HG03342 (cell line): Measurements from ENCODE around the gene ICE1.
"Not testable (repeated sequence)": the region's sequence is repeated elsewhere in the genome, so short reads cannot be mapped to it uniquely, and the experiment has no call there.

ENCODE experiments used
- ATAC-seq: cut with Tn5 transposase; IDR thresholded peaks from one replicate; pipeline ENCODE4 v1.9.1; 2021; ENCODE audit warnings: mild to moderate bottlenecking, moderate library complexity; ENCODE audit not compliant: unreplicated experiment

The ICE1 gene

GRCh38 chr5:5395093-5395492 is 27.4 kb upstream of the ICE1 start:
- not testable (repeated sequence) for ATAC-seq

DNA sequence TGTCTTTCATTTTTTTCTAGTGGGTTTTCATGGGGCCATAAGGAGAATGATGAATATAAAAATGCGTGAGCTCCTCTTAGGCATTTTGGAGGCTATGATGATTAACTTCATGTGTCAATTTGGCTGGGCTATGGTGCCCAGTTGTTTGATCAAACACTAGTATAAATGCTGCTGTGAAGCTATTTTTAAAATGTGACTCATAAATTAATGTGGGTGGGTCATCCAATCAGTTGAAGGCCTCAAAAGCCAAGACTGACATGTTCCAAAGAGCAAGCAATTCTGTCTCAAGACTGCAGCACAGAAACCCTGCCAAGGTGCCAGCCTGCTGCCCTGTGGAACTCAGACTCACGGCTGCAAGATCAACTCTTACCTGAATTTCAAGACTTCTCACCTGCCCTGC is 24.4 kb upstream of the ICE1 start:
- no peak for ATAC-seq

DNA sequence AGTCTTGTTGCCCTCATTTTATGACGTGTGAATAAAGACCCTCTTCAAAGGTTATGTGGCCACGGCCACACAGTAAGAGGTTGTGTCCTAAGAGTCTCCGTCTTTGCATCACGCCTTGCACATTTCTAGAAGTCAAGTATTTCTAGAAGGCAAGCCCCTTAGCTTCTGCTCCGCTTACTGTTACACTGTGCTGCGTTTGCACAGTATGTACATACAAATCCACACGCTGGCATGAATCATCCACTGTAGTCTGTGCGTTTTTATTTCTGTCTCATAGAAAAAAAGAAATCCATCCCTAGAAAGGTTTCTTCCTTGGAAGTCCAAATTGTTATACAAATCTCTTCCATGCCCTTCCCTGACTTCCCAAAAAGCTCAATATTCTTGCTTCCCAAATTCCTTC is 21.4 kb upstream of the ICE1 start:
- ATAC-seq, result no peak

GRCh38 chr5:5403741-5404140 is 18.7 kb upstream of the ICE1 start:
- no peak for ATAC-seq

GRCh38 chr5:5404381-5404780 is 18.1 kb upstream of the ICE1 start:
- no peak for ATAC-seq

GRCh38 chr5:5405441-5405840 is 17.0 kb upstream of the ICE1 start:
- ATAC-seq, result no peak

DNA sequence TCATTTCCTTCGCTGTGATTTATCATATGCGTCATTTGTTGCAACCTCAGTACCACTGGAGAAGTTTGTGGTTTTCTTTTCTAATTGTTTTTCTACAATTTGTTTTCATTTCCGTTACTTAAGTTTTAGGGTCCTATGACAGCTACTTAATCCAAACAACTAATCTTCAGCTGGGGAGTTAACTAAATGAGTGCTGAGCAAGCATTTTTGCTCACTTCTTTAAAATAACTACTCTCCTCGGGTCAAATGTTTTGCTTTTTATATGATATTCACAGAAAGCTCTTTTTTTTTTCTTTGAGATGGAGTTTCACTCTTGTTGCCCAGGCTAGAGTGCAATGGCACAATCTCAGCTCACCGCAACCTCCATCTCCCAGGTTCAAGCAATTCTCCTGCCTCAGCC is 14.6 kb upstream of the ICE1 start:
- no peak for ATAC-seq

DNA sequence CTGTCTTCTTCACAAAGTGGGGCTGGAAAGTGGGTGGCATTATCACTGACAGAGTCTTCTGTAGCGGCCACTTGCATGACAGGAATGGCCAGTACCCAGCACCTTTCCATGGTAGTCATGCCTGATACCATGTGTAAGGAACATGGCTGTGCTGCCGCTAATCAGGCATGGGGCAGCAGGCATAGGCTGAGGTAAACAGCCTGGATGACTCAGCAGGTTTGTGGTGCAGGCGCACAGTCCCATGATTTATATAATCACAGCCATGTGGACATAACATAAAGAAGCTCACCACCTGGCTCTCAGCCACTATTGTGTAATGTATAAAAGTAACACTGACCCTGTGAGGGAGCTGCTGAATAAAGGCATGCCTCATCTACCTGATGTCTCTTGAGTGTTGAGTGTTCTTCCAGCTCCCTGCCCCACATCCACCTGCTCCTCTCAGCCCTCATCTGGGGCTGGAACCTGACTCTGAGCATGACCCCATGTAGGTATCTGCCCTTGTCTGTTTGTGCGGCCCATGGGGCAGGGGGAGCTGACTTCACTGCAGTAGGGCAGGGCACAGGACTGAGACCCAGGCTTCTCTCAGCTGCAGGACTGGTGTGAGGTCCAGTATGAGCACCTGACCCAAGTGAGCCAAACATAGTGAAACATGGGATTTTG is 13.2 kb upstream of the ICE1 start:
- no peak for ATAC-seq

- not testable (repeated sequence) for ATAC-seq
Observed at GRCh38 chr5:5413856-5414255, 8.6 kb upstream of the ICE1 start.

DNA sequence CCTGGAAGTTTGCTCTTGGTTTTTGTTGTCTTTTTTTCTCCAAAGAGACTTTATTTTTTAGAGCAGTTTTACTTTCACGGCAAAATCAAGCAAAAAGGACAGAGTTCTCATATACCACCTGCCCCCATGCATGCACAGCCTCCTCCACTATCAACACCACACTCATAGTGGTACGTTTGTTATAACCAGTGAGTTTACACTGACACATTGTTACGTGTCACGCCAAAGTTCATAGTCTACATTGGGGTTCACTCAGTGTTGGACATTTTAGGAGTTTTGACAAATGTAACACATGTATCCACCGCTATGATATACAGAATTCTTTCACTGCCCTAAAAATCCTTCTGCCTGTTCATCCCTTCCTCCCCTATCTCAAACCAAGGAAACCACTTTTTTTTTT is 7.5 kb upstream of the ICE1 start:
- no peak for ATAC-seq

GRCh38 chr5:5416733-5417132 is 5.7 kb upstream of the ICE1 start:
- no peak for ATAC-seq

- ATAC-seq, result no peak
Observed at GRCh38 chr5:5418006-5418405, 4.5 kb upstream of the ICE1 start.

DNA sequence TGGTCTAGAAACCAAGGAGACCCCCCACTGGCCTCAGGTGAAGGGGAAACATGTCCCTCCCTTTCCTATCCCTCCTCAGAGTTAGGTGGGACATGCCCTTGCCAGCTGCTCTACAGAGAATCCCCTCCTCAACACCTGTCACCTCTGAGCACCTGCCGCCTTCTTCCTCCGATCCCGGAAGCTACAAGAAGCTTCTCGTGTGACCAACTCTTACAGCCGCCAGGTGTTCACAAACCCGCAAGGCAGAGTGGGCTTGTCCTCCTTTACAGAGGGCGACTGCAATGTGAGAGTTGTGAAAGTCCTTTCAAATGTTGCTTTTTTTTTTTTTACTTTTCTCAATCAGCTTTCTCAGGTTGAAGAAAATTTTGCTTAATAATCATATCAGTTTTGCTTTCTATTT is 3.7 kb upstream of the ICE1 start:
- no peak for ATAC-seq

- no peak for ATAC-seq
Observed at GRCh38 chr5:5419291-5420210, 2.9 kb upstream of the ICE1 start.

- ATAC-seq, result no peak
Observed at GRCh38 chr5:5420251-5420650, 2.2 kb upstream of the ICE1 start.

- ATAC-seq, result peak; percentile 17
Observed at GRCh38 chr5:5421149-5421960, 1.1 kb upstream of the ICE1 start.

DNA sequence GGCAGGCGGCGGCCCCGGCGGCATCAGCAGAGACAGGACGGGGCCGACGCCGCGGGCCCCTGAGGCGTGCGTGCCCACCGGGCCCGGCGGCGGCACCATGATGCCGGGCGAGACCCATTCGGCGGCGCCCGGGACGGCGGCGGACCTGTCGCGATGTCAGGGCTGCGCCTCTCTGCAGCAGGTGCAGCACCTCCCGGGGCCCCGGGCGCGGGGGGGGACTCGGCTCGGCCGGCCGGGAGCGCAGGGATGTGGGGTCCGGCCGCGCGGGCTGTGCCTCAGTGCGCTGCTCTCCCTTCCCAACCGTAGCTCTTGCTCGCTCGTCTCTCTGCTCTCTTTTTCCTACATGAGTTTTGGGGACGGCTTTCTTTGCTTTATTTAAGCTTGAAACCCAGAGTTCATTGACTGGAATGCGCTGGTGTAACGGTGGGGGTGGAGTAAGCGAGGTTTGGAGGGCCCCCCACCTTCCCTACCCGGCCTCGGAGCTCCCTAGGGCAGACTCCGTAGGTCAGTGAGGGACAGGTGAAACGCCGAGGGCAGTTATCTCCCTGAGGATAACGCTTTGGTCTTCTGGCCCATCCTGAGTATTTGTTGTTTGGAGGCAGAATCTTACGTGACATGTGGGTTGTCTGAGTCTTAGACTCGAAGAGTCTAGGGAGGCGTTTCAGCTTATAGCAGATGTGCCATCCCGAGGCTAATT is 490 bp downstream of the ICE1 start:
- peak; percentile 9 for ATAC-seq

DNA sequence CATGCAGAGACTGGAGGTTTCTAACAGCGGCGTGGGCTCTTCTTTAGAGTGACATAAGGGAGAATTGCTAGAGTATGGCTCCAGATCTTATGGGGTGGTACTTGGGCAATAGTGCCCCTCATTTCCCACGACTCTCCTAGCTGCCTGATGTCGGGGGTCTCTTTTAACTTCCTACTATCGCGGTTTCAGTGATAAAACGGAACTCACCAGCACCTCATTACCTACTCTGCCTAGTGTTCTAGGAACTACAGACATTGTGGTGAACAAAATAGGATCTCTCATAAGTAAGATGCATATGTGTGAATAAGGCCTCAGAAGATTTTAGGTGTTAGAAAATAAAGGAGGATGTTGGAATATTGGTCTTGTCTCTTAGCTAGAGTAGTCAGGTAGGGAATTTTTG is 1.1 kb downstream of the ICE1 start:
- no peak for ATAC-seq

DNA sequence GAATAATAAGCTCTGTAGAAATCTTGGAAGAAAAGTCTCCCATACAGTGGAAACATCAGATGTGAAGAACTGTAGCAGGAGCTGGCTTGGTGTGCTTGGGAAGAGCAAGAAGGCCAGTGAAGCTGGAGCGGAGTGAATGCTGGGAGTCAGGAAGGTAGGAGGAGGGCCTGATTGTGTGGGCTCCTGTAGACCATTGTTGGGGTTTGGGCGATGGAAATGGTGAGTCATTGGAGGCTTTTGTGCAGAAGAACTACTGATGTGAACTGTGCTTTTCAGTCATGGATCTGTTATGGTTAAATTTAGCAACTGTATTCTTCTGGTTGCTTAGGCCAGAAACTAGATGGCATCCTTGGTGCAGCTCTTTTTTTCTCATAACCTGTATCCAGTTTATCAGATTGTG is 2.3 kb downstream of the ICE1 start:
- ATAC-seq, result no peak

DNA sequence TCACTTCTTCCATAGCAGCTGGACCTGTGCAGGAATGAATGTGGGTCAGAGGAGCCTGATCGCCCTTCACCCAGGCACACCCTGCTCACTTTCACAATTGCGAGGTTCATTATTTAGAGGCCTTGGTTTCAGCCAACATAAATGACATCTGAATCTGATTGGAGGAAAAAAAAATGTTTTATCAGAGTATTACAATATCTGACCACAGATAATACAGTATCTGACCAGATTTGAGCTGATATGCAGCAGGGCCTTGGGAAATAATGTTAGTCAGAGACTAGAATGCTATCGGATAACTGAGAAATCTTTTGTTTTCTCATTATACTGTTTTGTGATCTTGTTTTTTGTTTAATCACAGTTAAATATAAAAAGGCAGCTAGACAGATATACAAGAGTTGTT is 7.7 kb downstream of the ICE1 start:
- no peak for ATAC-seq
